PC-3 (cell line): ENCODE data around the gene BEST3.

Experiments used
- CTCF ChIP-seq: fragments of 300-600 bp; sonication (generic); conservative IDR thresholded peaks from 2 replicates; pipeline ENCODE4 v1.5.1; 2017; ENCODE audit warnings: antibody characterized with exemption, low read depth, mild to moderate bottlenecking, low read length
- EZH2 ChIP-seq: fragments of 300-600 bp; sonication (generic); IDR thresholded peaks from one replicate; pipeline ENCODE4 v1.6.1; 2017; ENCODE audit warnings: antibody characterized with exemption, mild to moderate bottlenecking, low read length; ENCODE audit not compliant: unreplicated experiment

- TF ChIP-seq EZH2, result no peak
- TF ChIP-seq CTCF, result no peak
Measured at GRCh38 chr12:69661386-69661785, 37.7 kb downstream of the BEST3 start.
